Astrocyte (in vitro differentiated cells and primary cell): ENCODE measurements around the gene PPFIA1.

Experiments
- CTCF ChIP-seq: IDR thresholded peaks from 2 replicates; pipeline ENCODE4 v1.5.1; 2011; ENCODE audit warnings: low read depth, mild to moderate bottlenecking, inconsistent platforms, low read length, moderate library complexity; ENCODE audit not compliant: insufficient read depth
- EZH2 ChIP-seq: IDR thresholded peaks from 2 replicates; pipeline ENCODE4 v1.6.1; 2012; ENCODE audit warnings: mild to moderate bottlenecking, low read length, inconsistent platforms; ENCODE audit not compliant: insufficient read depth

GRCh38 chr11:70428701-70429427 lies 158.4 kb downstream of the PPFIA1 start:
- TF ChIP-seq CTCF, result no peak
- TF ChIP-seq EZH2, result no peak
